ENCODE measurements around the gene PLEKHA8.

DNA sequence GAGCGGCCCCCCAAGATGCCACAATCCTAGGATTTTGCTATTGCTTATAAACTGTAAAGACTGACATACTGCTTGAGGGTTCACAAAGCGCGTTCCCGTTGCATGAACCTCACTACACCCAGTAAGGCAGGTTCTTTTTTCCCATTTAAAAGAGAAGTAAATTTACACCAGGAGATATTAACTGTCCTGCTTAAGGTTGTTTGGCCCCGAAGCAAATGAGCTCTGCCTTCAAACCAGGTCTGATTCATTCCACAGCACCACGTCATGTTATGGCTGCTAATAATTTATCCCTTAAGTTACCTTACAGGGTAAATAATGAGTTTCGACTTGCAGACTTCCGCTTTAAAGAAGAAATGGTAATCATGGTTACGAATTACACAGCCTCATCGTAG, 1.2 kb upstream of the PLEKHA8 start:
- TF ChIP-seq, protein P1, sequence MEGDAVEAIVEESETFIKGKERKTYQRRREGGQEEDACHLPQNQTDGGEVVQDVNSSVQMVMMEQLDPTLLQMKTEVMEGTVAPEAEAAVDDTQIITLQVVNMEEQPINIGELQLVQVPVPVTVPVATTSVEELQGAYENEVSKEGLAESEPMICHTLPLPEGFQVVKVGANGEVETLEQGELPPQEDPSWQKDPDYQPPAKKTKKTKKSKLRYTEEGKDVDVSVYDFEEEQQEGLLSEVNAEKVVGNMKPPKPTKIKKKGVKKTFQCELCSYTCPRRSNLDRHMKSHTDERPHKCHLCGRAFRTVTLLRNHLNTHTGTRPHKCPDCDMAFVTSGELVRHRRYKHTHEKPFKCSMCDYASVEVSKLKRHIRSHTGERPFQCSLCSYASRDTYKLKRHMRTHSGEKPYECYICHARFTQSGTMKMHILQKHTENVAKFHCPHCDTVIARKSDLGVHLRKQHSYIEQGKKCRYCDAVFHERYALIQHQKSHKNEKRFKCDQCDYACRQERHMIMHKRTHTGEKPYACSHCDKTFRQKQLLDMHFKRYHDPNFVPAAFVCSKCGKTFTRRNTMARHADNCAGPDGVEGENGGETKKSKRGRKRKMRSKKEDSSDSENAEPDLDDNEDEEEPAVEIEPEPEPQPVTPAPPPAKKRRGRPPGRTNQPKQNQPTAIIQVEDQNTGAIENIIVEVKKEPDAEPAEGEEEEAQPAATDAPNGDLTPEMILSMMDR (IDR thresholded peaks at IDR 0.05; ENCODE audit: control extremely low read depth in 1 of 3, insufficient read depth in 1 of 3, low read depth in 1 of 3, low read length in 3 of 3): no peak
- TF ChIP-seq CEBPB (IDR thresholded peaks at IDR 0.05; ENCODE audit: low read depth, low read length): no peak
